Duodenal mucosa (tissue), 2 donors: Measurements from ENCODE around the gene GPD1.

Experiments used
- H3K27ac ChIP-seq: one replicate; pipeline ENCODE4 v1.7.0; 2013; ENCODE audit warnings: low read depth, low read length
- H3K27me3 ChIP-seq, 2 donors: one replicate each; pipeline ENCODE4 v1.7.0; 2013; ENCODE audit warnings: low read length in 2 of 2, control low read depth in 1 of 2; ENCODE audit not compliant: insufficient read depth in 2 of 2, control insufficient read depth in 1 of 2
- H3K36me3 ChIP-seq, 2 donors: one replicate each; pipeline ENCODE4 v1.7.0; 2013; ENCODE audit warnings: low read length in 2 of 2, control low read depth in 1 of 2; ENCODE audit not compliant: insufficient read depth in 2 of 2, control insufficient read depth in 1 of 2
- H3K4me1 ChIP-seq, 2 donors: one replicate each; pipeline ENCODE4 v1.7.0; 2013; ENCODE audit warnings: low read length in 2 of 2, control low read depth in 1 of 2; ENCODE audit not compliant: insufficient read depth in 2 of 2, control insufficient read depth in 1 of 2
- H3K4me3 ChIP-seq, 2 donors: one replicate each; pipeline ENCODE4 v1.7.0; 2013; ENCODE audit warnings: low read length in 2 of 2, low read depth in 1 of 2
- H3K9ac ChIP-seq, 2 donors: one replicate each; pipeline ENCODE4 v1.7.0; 2013; ENCODE audit warnings: low read length in 2 of 2, low read depth in 1 of 2
- H3K9me3 ChIP-seq, 2 donors: one replicate each; pipeline ENCODE4 v1.7.0; 2013; ENCODE audit warnings: low read length in 2 of 2, control low read depth in 1 of 2; ENCODE audit not compliant: control insufficient read depth in 1 of 2

Gene GPD1

DNA sequence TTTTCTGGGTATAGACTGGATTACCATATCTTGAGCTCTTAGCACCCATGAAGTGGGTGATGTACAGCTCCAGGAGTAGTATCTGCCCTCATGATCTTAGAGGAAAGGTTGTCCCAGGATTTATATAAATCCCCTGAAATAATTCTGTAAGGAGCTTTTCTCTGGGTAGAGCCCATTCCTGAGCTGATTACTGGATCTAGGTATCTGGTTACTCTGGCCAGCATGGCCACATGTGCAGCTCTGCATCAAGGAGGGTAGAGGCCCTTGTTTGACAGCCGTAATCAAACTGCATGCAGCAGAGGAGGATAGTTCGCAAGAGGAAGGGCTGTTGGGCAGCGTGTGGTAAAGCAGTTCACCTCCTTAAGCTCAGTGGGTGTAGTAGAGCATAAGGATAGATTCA lies 16.7 kb downstream of the GPD1 start:
- H3K36me3 ChIP-seq, result peaks cover 17 to 54% of the 10 kb centered on the region in 2 donors

DNA sequence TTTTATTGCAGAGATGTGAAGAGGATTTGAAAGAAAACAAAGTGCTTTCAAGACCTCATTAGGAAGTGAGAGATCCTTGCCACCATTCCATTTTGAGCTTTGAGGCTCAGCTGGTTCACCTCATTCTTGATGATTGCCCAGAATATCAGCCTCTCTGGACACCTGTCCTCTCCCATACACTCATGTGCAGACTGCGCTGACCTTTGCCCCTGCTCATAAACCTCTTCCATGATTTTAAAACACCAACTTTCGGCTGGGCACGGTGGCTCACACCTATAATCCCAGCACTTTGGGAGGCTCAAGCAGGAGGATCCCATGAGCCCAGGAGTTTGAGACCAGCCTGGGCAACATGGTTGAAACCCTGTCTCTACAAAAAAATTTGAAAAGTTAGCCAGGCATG lies 17.1 kb downstream of the GPD1 start:
- Histone ChIP-seq H3K9me3 (no peaks in the 10 kb centered on the region), H3K27me3 (no peaks in the 10 kb centered on the region), H3K27ac (no peak overlapping the region), H3K4me3 (peak overlapping the region in 1 of 2 donors; percentile 14), H3K36me3 (peaks cover 17 to 54% of the 10 kb centered on the region in 2 donors), H3K4me1 (peaks cover 31 to 41% of the 10 kb centered on the region in 2 donors), H3K9ac (no peak overlapping the region)

More for the DNA sequence above, 16.7 kb downstream of the GPD1 start:
- Histone ChIP-seq H3K4me3 (peak overlapping the region in 1 of 2 donors; percentile 14), H3K4me1 (peaks cover 31 to 41% of the 10 kb centered on the region in 2 donors), H3K9ac (no peak overlapping the region), H3K27me3 (no peaks in the 10 kb centered on the region), H3K27ac (no peak overlapping the region), H3K9me3 (no peaks in the 10 kb centered on the region)

GRCh38 chr12:50121641-50122040 lies 17.8 kb downstream of the GPD1 start:
- peaks cover 28 to 41% of the 10 kb centered on the region in 2 donors for H3K4me1 ChIP-seq
- no peak overlapping the region for H3K4me3 ChIP-seq
- peaks cover 17 to 49% of the 10 kb centered on the region in 2 donors for H3K36me3 ChIP-seq

DNA sequence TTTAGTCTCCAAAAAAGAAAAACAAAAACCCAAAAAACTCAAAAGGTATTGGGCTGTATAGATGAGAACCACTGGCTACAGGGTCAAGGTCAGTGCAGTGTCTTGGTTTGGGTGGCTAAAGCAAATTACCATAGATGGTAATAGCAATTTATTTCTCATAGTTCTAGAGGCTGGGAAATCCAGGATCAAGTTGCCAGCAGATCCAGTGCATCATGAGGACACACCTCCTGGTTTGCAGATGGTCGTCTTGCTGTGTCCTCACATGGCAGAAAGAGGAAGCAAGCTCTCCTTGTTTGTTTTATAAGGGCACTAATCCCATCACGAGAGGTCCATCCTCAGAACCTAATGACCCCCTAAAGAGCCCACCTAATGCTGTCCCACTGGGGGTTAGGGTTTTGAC lies 19.4 kb downstream of the GPD1 start:
- Histone ChIP-seq H3K27ac (no peak overlapping the region), H3K36me3 (peaks cover 24 to 64% of the 10 kb centered on the region in 2 donors), H3K9ac (no peak overlapping the region)

More at GRCh38 chr12:50121641-50122040, 17.8 kb downstream of the GPD1 start:
- H3K9ac ChIP-seq, result no peak overlapping the region
- no peak overlapping the region for H3K27ac ChIP-seq
- no peaks in the 10 kb centered on the region for H3K27me3 ChIP-seq
- H3K9me3 ChIP-seq, result no peaks in the 10 kb centered on the region

DNA sequence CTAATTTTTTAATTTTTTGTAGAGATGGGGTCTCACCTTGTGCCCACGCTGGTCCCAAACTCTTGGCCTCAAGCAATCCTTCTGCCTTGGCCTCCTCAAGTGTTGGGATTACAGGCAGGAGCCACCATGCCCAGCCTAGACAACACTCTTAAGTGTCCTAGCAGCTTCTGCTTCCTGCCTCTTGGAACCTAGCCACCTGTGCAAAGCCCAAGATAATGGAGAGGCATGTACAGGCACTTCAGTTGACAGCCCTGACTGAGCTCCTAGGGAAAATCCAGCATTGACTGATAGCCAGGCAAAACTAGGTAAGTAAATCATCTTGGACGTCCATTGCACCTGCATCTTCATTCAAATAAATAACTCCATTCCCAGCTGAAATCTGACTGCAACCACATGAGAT lies 23.7 kb downstream of the GPD1 start:
- Histone ChIP-seq H3K27ac (no peak overlapping the region), H3K9me3 (no peaks in the 10 kb centered on the region), H3K4me1 (peaks cover 0 to 7% of the 10 kb centered on the region in 2 donors), H3K4me3 (no peak overlapping the region), H3K27me3 (no peaks in the 10 kb centered on the region), H3K9ac (no peak overlapping the region), H3K36me3 (peaks cover 24 to 66% of the 10 kb centered on the region in 2 donors)

More for the DNA sequence above, 19.4 kb downstream of the GPD1 start:
- Histone ChIP-seq H3K27me3 (no peaks in the 10 kb centered on the region), H3K4me3 (no peak overlapping the region), H3K9me3 (no peaks in the 10 kb centered on the region), H3K4me1 (peaks cover 24 to 38% of the 10 kb centered on the region in 2 donors)

- Histone ChIP-seq H3K36me3 (peaks cover 25 to 60% of the 10 kb centered on the region in 2 donors), H3K4me1 (peaks cover 0 to 2% of the 10 kb centered on the region in 2 donors), H3K9ac (peak overlapping the region in 1 of 2 donors; percentile 2), H3K27me3 (no peaks in the 10 kb centered on the region), H3K9me3 (no peaks in the 10 kb centered on the region), H3K4me3 (no peak overlapping the region), H3K27ac (no peak overlapping the region)
These were observed 25.5 kb downstream of the GPD1 start for GRCh38 chr12:50129290-50129689.

- Histone ChIP-seq H3K27me3 (no peaks in the 10 kb centered on the region), H3K36me3 (peaks cover 23 to 60% of the 10 kb centered on the region in 2 donors), H3K27ac (no peak overlapping the region), H3K9me3 (no peaks in the 10 kb centered on the region), H3K9ac (no peak overlapping the region), H3K4me3 (no peak overlapping the region), H3K4me1 (peaks cover 0 to 5% of the 10 kb centered on the region in 2 donors)
These were observed 28.8 kb downstream of the GPD1 start for GRCh38 chr12:50132505-50133135.

- Histone ChIP-seq H3K9ac (no peak overlapping the region), H3K27ac (no peak overlapping the region), H3K4me1 (no peaks in the 10 kb centered on the region), H3K27me3 (no peaks in the 10 kb centered on the region), H3K4me3 (no peak overlapping the region), H3K36me3 (peaks cover 6 to 15% of the 10 kb centered on the region in 2 donors), H3K9me3 (no peaks in the 10 kb centered on the region)
These were observed 39.2 kb downstream of the GPD1 start for GRCh38 chr12:50142993-50143392.

DNA sequence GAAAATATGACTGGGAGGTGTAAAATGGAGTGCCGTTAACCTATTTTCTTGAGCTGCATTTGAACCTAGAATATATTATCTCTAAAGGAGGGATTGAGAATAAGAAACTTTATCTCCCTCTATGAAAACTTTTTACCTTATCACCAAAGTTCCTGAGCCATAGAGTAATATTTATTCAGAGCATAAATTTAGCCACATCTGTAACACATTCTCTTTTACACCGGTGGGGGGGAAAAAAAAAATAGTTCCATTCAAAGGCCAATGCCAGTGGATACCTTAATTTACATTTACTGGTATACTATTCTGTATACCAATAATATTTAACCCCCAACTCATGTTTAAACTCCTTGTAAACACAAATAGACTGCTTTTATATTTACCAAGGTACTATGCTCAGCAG lies 41.6 kb downstream of the GPD1 start:
- no peaks in the 10 kb centered on the region for H3K27me3 ChIP-seq
- H3K9me3 ChIP-seq, result no peaks in the 10 kb centered on the region
- H3K9ac ChIP-seq, result no peak overlapping the region
- H3K36me3 ChIP-seq, result peaks cover 0 to 11% of the 10 kb centered on the region in 2 donors
- H3K27ac ChIP-seq, result no peak overlapping the region
- H3K4me3 ChIP-seq, result no peak overlapping the region
- H3K4me1 ChIP-seq, result no peaks in the 10 kb centered on the region

DNA sequence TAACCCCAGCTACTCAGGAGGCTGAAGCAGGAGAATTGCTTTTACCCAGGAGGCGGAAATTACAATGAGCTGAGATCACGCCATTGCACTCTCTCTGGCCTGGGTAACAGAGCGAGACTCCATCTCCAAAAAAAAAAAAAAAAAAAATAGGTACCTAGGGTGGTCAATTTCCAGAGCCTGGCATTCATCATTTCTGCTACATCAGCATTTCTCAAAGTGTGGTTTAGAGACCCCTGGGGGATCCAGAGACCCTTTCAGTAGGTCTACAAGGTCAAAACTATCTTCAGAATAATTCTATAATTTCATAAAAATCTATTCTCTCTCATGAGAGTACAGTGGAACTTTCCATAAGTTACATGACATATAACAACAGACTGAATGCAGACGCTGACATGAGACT lies 43.5 kb downstream of the GPD1 start:
- H3K9ac ChIP-seq, result no peak overlapping the region
- H3K27ac ChIP-seq, result no peak overlapping the region
- no peaks in the 10 kb centered on the region for H3K4me1 ChIP-seq
- H3K36me3 ChIP-seq, result peaks cover 0 to 5% of the 10 kb centered on the region in 2 donors
- no peaks in the 10 kb centered on the region for H3K27me3 ChIP-seq
- no peaks in the 10 kb centered on the region for H3K9me3 ChIP-seq
- no peak overlapping the region for H3K4me3 ChIP-seq
